NB4 (cell line): ENCODE results near the gene ZNF519.
A peak's percentile ranks its signal among the peaks of the same experiment; 100 is the strongest.
"Not testable (repeated sequence)": the region's sequence is repeated elsewhere in the genome, so short reads cannot be mapped to it uniquely, and the experiment has no call there.

ENCODE experiments used
- DNase-seq: peaks from one replicate; pipeline ENCODE4 v3.0.0; 2010; ENCODE audit warnings: low read depth
- H3K4me3 ChIP-seq: one replicate; pipeline ENCODE4 v1.5.1; 2011; ENCODE audit warnings: mild to moderate bottlenecking, low read depth, low read length, moderate library complexity
- MYC ChIP-seq: IDR thresholded peaks from 2 replicates; pipeline ENCODE4 v1.6.1; 2011; ENCODE audit warnings: low read depth, low read length
- POLR2A ChIP-seq: IDR thresholded peaks from 2 replicates; pipeline ENCODE4 v1.6.1; 2011; ENCODE audit warnings: mild to moderate bottlenecking; ENCODE audit not compliant: insufficient read length; ENCODE audit errors: extremely low read depth
- TF ChIP-seq, protein P1 (sequence below): IDR thresholded peaks from one replicate; pipeline ENCODE4 v1.5.1; 2012; ENCODE audit warnings: low read depth, low read length
- TF ChIP-seq, protein P2 (sequence below): IDR thresholded peaks from 2 replicates; pipeline ENCODE4 v1.6.1; 2011; ENCODE audit warnings: low read depth, low read length

ZNF519 gene

DNA sequence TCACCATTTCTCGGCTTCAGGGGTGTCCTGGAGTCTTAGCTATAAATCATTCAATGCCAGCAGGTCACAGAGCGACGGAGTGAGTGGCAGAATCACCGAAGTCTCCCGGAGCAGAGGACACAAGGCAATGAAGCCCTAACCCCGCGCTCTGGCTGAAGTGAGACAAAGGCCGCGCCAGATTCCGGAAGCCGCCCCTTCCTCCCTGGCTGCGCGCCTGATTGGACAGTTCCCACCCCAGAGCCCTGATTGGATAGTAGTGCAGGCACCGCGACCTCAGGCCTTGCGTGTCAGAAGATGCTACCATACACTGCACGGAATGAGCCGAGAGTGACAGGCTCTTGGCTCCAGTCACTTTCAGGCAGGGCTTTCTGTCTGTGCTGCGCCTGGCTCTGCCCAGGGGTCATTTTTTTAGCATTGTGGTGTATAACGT, at the start of gene ZNF519:
ZNF519 (minus strand) TSS at position 165 of the 430 bp plus-strand sequence; CDS start at position 7, 158 bp downstream.
- DNase-seq: peak; percentile 97
- peak within 1 kb of the TSS; percentile 73 for H3K4me3 ChIP-seq
- TF ChIP-seq POLR2A: peak; percentile 45

DNA sequence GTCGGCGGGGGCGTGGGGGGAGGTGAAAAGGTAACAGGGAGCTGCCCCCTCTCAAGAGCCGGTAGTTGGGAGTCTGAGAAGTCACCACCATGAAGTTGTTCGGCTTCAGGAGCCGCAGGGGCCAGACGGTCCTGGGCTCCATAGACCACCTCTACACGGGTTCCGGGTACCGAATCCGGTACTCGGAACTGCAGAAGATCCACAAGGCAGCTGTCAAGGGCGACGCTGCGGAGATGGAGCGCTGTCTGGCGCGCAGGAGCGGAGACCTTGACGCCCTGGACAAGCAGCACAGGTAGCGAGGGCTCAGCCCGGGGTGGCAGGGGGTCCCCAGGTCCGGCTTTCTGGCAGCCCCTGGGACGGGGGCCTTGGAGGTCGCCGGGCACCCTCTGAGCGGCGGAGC, 47.1 kb upstream of the ZNF519 start:
- no peak for DNase-seq
- no peak overlapping the region for H3K4me3 ChIP-seq

DNA sequence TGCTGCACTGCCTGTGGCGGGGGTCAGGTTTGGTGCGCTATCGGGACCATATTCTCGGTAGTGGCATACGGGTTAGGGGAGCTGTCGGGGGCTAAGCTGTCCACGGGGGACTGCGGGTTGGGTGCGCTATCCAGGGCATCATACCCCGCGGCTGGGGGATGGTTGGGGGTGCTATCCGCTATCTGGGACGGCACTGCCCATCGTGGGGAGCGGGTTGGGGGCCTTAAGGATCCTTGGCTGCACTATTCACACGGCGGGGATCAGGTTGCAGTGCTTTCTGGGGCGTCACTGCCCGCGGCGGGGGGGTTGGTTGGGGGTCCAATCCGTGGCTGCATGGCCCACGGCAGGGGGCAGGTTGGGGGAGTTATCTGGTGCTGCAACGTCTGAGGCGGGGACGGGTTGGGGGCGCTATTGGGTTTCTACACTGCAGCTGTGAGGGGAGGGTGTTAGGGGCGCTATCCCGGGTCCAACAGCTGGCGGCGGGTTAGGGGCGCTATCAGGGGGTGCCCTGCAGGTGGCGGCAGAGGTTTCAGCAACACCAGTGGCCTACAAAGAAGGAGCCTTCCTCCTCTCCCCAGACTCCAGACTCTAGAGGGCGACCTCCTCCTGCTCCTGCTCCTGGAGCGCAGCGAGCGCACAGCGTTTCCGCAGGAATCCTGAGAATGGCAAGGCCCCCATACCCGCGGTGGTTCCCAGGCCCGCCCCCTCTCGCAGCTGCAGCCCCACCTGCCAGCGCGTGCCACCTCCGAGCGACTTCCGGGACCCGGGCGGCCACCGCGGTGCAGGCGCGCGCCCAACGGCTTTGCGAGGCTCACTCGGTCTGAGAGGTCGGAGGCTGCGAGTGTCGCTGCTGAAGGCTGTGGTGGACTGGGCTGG, 46.3 kb upstream of the ZNF519 start:
- H3K4me3 ChIP-seq: not testable (repeated sequence)
- TF ChIP-seq, protein P1, sequence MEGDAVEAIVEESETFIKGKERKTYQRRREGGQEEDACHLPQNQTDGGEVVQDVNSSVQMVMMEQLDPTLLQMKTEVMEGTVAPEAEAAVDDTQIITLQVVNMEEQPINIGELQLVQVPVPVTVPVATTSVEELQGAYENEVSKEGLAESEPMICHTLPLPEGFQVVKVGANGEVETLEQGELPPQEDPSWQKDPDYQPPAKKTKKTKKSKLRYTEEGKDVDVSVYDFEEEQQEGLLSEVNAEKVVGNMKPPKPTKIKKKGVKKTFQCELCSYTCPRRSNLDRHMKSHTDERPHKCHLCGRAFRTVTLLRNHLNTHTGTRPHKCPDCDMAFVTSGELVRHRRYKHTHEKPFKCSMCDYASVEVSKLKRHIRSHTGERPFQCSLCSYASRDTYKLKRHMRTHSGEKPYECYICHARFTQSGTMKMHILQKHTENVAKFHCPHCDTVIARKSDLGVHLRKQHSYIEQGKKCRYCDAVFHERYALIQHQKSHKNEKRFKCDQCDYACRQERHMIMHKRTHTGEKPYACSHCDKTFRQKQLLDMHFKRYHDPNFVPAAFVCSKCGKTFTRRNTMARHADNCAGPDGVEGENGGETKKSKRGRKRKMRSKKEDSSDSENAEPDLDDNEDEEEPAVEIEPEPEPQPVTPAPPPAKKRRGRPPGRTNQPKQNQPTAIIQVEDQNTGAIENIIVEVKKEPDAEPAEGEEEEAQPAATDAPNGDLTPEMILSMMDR: peak; percentile 7
- DNase-seq: peak; percentile 71

More for the DNA sequence above, 47.1 kb upstream of the ZNF519 start:
- TF ChIP-seq MYC (no peak), POLR2A (no peak)
- TF ChIP-seq, protein P1: no peak

DNA sequence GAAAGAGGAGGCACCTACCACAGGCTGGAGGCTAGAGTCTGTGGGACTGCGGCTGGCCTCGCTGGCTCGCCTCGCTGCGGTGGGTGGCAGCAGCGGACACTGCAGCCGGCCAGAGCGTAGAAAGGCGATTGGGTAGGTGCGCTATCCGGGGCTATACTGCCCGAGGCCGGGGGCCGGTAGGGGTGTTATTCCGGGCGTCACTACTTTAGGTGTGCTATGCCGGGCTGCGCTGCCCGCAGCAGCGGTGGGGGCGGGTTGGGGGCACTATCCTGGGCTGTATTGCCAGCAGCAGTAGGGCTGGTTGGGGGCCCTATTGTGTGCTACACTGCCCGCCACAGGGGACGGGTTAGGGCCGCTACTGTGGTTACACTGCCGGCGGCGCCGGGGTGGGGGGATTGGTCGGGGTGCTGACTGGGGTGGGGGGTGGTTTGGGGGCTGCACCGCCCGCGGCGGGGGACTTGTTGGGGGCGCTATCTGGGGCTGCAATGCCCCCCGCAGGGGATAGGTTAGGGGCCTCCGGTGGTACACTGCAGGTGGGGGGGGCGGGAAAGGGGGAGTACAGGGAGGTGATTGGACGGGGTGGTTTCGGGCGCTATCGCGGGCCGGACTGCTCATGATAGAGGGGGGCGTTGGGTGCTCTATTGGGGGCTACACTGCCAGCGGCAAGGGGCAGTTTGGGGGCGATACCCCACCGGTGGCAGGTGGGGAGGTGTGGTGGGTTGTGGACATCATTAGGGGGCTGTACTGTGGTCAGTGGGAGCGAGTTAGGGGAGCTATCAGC, 45.5 kb upstream of the ZNF519 start:
- H3K4me3 ChIP-seq: not testable (repeated sequence)
- peak; percentile 5 for DNase-seq

DNA sequence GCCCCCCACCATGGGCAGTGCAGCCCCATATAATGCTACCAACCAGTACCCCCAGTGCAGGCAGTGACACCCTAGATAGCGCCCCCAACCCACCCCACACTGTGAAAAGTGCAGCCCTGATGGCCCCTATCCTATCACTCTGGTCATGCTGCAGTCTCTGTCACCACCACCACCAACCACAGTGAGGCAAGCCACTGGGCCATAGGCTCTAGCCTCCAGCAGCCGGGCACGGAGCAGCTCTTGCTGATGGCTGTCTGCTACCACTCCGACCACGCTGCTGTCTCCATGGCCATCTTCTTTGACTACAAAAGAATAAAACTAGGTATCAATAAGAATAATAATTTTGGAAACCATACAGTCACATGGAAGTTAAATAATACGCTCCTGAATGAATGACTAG, 43.2 kb upstream of the ZNF519 start:
- not testable (repeated sequence) for DNase-seq, H3K4me3 ChIP-seq

DNA sequence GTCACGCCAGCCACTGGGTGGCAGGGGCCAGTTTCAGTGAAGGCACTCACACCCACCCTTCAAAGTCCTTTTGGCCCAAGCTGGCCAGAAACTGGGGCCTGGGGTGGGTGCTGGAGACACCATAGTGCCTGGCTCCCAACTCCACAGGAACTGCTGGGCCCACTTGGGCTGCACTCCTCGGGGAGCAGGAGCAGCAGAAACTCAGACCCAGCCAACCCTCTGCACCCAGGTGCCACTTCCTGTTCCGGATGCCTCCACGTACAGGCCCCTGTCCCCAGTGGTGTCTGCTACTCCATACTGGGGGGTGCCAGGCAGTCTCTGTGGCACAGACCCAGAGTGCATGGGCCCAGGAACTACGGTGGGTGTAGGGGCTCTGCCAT, 42.5 kb upstream of the ZNF519 start:
- TF ChIP-seq MYC (no peak), POLR2A (no peak)
- TF ChIP-seq, protein P1: no peak
- TF ChIP-seq, protein P2, sequence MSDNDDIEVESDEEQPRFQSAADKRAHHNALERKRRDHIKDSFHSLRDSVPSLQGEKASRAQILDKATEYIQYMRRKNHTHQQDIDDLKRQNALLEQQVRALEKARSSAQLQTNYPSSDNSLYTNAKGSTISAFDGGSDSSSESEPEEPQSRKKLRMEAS: no peak
- H3K4me3 ChIP-seq: no peak overlapping the region
- no peak for DNase-seq

DNA sequence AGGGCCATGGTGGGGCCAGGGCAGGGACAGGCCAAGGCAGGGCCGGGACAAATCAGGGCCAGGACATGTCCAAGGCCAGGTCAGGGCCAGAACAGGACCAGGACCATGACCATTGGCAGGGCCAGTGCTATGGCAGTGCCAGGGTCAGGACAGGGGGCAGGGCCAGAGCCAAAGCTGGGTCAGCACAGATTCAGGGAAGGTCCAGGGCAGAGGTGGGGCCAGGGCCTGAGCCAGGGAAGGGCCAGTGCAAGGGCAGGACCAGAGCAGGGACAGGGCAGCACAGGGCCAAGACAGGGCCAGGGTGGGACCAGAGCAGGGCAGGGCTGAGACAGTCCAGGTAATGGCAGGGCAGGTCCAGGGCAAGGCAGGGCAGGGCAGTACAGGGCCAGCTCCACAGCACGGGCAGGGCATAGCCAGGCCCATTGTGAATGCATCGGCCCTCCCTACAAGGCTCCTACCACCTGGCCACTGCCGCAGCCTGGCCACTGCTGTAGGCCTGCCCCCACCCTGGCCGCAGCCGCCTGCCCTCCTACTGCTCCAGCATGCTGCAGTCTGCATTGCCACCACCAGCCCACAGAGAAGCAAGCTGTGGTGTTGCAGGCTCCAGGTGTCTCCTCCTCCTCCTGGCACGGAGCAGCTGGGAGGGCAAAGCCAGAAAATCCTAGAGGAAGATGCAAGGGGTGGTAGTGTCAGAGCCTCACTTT, 41.9 kb upstream of the ZNF519 start:
- not testable (repeated sequence) for H3K4me3 ChIP-seq, DNase-seq

DNA sequence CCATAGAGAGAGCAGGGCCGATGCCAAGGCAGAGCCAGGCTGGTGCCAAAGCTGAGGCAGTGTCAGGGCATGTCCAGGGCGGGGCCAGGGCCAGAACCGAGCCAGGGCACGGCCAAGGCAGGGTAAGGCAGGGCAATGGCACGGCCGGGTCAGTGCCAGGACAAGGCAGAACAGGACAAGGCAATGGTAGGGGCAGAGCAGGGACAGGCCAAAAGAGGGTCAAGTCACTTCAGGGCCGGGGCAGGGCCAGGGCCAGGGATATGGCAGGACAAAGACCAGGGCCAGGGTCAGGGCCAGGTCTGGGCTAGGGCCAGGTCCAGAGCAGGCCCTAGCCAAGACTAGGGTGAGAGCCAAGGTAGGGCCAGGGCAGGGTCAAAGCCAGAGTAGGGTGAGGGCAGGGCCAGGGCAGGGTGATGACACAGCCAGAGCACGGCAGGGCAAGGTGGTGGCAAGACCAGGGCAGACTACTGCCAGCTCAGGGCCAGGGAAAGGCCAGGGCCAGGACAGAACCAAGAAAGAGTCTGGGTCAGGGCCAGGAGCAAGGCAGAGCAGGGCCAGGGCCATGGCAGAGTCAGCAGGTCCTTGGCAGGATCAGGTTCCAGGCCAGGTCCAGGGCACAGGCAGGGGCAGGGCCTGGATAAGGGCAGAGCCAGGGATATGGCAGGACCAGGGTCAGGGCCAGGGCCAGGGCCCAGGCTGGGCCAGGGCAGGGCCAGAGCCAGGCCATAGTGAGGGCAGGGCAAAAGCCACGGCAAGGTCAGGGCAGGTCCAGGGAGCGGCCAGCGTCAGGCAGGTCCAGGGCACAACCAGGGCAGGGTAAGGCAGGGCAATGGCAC, 41.1 kb upstream of the ZNF519 start:
- not testable (repeated sequence) for DNase-seq

DNA sequence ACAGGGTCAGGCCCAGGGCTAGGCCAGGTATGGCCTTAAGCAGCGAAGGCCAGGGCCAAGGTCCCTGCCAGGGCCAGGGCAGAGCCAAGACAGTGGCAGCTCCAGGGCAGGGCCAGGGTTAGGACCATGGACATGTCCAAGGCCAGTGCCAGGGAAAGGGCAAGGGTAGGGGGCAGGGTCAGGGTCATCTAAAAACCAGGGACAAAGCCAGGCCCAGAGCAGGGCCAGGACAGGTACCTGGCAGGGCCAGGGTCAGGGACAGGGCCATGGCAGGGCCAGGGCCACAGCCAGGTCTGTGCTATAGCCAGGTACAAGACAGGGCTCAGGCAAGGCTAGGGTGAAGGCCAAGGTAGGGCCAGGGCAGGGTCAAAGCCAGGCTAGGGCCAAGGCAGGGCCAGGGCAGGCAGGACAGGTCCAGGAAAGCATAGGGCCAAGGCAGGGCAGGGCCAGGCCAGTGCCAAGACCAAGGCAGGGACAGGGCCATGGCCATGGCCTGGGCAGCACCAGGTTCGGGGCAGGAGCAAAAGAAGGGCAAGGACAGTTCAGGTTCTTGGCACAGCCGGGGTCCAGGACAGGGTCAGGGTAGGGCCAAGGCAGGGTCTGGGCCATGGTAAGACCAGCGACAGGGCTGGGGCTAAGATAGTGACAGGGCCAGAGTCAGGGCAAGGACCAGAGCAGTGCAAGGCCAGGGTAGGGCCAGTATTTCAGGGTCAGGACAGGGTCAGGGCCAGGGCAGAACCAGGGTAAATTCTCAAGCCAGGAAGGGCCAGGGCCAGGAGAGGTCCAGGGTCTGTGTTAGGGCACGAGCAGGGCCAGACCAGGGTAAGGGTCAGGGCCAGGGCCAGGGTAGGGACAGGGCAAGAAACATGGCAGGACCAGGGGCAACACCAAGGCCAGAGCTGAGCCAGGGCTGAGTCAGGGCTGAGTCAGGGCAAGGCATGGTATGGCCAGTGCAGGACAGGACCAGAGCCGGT, 40.2 kb upstream of the ZNF519 start:
- not testable (repeated sequence) for DNase-seq, H3K4me3 ChIP-seq

More for the DNA sequence above, 41.1 kb upstream of the ZNF519 start:
- H3K4me3 ChIP-seq: not testable (repeated sequence)

DNA sequence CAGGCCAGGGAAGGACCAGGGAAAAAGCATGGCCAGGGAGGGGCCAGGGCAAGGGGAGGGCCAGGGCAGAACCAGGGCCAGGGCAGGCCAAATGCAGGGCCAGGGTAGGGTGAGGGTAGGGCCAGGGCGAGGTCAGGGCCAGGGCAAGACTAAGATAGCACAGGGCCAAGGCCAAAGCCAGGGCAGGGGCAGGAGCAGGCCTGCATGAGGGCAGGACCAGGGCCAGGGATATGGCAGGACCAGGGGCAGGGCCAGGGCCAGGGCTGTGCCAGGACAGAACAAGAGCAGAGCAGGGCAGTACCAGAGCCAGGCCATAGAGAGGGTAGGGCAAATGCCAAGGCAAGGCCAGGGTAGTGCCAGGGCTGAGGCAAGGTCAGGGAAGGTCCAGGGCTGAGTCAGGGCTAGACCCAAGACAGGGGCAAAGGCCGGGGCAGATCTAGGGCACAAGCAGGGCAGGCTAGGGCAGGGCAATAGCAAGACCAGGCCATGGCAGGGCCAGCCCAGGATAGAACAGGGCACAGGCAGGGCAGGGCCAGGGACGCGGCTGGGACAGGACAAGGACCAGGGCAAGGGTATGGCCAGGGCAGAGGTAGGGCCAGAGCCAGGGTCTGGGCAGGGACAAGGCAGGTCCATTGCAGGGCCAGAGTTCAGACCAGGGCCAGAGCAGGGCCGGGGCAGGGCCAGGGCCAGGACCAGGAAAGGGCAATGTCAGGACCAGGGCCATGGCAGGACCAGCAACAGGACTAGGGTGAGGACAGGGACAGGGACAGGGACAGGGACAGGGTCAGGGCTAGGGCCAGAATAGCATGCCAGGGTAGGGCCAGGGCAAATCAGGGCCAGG, 39.3 kb upstream of the ZNF519 start:
- not testable (repeated sequence) for H3K4me3 ChIP-seq, DNase-seq
